HG02884 (cell line): ENCODE measurements around the gene BDH1.
"Not testable (repeated sequence)": the region's sequence is repeated elsewhere in the genome, so short reads cannot be mapped to it uniquely, and the experiment has no call there.

ENCODE experiments used
- ATAC-seq: cut with Tn5 transposase; IDR thresholded peaks from one replicate; pipeline ENCODE4 v1.9.1; 2021; ENCODE audit warnings: mild to moderate bottlenecking, moderate library complexity; ENCODE audit not compliant: unreplicated experiment

Gene BDH1

GRCh38 chr3:197490098-197491058 is 65.4 kb downstream of the BDH1 start:
- ATAC-seq, result no peak

- ATAC-seq, result no peak
Measured at GRCh38 chr3:197487911-197488391, 67.8 kb downstream of the BDH1 start.

GRCh38 chr3:197486861-197487260 is 68.9 kb downstream of the BDH1 start:
- no peak for ATAC-seq

- no peak for ATAC-seq
Measured at GRCh38 chr3:197485143-197485542, 70.6 kb downstream of the BDH1 start.

- ATAC-seq, result no peak
Measured at GRCh38 chr3:197484204-197484901, 71.4 kb downstream of the BDH1 start.

- no peak for ATAC-seq
Measured at GRCh38 chr3:197482001-197482400, 73.8 kb downstream of the BDH1 start.

- no peak for ATAC-seq
Measured at GRCh38 chr3:197480320-197480719, 75.4 kb downstream of the BDH1 start.

- no peak for ATAC-seq
Measured at GRCh38 chr3:197478746-197479668, 76.8 kb downstream of the BDH1 start.

GRCh38 chr3:197477816-197478215 is 78.0 kb downstream of the BDH1 start:
- not testable (repeated sequence) for ATAC-seq

- ATAC-seq, result no peak
Measured at GRCh38 chr3:197475997-197476525, 79.7 kb downstream of the BDH1 start.

- ATAC-seq, result no peak
Measured at GRCh38 chr3:197475514-197475913, 80.3 kb downstream of the BDH1 start.

GRCh38 chr3:197472151-197472550 is 83.6 kb downstream of the BDH1 start:
- no peak for ATAC-seq

GRCh38 chr3:197471221-197472010 is 84.4 kb downstream of the BDH1 start:
- no peak for ATAC-seq

GRCh38 chr3:197468866-197469382 is 86.8 kb downstream of the BDH1 start:
- ATAC-seq, result no peak

- no peak for ATAC-seq
Measured at GRCh38 chr3:197468167-197468566, 87.6 kb downstream of the BDH1 start.

GRCh38 chr3:197466586-197467399 is 89.0 kb downstream of the BDH1 start:
- ATAC-seq, result no peak

- ATAC-seq, result no peak
Measured at GRCh38 chr3:197465996-197466549, 89.7 kb downstream of the BDH1 start.
